GM19324 (cell line): ENCODE data around the gene NR2F2.

Experiments
- ATAC-seq: cut with Tn5 transposase; IDR thresholded peaks from one replicate; pipeline ENCODE4 v1.9.1; 2021; ENCODE audit warnings: mild to moderate bottlenecking, moderate library complexity; ENCODE audit not compliant: unreplicated experiment, low FRiP score

The NR2F2 gene

DNA sequence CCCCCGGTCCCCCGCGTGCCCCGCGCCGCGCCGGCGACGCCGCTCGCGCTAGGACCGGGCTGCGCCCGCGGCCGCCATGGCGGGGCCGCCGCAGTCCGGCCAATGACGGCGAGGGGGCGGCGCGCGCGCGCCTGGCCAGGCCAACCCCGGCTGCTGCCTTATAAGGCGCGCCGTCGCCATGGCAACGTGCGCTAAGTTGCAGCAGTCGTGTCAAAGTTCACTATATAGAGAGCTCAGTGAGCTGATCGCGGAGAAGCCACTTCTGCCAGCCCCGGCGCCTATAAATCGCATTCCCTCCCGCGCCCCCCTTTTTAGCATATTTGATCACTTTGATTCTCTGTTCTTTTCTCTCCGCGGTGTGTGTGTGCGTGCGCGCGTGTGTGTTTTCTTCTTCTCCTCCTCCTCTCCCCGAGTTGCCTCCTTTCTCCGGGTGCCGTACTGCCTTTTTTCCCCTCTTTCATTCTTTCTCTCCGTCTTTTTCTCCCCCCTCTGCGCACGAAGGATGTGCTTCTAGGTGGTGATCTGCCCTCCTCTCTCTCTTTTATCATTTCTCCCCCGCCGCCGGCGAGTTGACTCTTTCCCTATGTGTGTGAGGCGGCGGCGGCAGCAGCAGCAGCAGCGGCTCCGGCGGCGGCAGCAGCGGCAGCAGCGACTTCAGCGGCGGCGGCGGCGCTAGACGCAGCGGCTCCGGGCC lies at the start of gene NR2F2:
Gene NR2F2 (plus strand): TSS at position 251 of the 694 bp plus-strand sequence. CDS start 1,406 bp downstream, outside the sequence.
- ATAC-seq, result peak; percentile 96

DNA sequence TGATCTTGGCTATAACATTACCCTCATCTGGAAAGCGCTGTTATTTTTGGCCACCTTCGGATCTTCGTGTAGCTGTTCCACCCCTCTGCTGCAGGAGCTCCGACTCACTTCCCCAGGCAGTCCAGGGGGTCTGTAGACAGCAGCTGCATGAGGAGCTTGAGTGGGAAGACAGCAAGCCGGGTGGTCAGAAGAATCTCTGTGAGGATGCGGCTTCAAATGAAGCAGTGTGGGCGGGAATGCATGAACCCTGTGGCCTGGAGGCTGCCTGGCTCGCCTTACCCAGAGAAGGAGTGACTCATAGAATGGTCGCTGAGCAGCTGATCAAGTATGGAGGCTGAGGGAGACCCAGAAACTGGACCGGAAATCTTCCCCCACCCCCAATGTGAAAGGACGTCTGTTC lies 45.2 kb upstream of the NR2F2 start:
- ATAC-seq, result no peak

DNA sequence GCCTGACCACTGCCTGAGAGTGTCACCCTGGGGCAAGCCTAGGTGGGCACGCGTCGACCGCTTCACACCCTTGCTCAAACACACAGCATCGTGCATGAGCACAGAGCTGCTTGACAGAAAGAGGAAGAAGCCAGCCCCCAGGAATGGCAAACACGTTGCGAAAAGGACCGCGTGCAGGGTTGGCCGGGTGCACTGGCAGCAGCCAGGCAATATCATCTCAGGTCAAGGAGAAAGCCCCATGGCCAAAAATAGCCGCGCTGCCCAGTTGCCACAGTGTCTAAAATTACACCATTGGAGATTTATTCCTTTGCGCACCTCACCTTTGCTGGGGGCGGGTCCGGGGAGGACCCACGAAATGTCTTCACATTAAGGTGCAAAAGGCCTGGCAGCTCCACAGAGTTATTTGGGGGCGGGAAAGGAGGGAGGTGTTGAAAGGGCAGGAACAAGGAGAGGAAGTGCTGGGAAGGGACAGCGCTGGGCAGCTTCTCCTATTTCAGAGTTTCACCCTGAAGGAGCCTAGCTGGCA lies 44.7 kb upstream of the NR2F2 start:
- ATAC-seq, result no peak

DNA sequence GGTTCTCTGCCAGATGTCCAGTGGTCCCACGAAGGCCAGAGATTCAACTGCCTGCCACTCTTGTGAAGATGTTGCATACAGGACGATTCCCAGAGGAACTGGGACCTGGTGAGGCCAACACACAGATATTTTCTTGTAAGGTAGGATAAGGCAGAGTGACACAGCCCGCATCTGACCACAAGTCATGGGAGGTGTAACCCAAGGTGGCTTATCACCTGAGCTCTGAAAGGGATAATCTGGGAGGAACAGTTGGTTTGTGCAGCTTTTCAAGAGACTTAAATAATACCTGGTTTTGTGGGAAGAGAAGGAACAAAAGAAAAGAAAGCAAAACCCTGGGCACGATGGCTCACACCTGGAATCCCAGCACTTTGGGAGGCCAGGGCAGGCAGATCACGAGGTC lies 39.8 kb upstream of the NR2F2 start:
- no peak for ATAC-seq

DNA sequence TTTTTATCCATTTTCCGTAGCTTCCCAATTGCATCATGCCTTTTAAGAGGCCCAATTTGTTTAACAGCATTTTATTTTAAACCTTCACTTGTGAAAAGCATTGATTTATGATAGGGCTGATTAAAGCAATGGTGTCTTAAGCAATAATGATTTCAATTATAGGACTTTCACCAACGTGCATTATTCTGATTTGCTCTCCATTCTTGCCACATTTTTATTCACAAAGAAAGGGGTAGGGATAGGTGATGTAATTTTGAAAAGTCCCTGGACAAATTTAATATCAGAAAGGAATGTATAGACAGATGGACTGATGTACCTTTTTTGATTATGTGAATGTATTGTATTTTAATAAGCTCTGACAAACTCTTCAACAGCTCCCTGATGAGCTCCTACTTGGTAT lies 37.9 kb upstream of the NR2F2 start:
- ATAC-seq, result no peak

DNA sequence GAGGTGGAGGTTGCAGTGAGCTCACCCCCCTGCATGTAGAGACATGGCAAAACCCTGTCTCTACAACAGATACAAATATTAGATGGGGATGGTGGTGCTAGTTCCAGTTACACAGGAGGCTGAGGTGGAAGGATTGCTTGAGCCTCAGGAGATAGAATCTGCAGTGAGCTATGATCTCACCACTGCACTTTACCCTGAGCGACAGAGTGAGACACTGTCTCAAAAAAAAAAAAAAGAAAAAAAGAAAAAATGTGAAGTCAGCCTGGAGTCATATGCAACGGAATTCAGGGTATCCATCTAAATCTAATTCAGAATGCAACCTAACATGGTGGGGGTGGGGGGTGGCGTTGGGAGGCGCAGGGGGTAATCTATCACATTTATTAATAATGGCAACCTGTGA lies 37.1 kb upstream of the NR2F2 start:
- no peak for ATAC-seq

DNA sequence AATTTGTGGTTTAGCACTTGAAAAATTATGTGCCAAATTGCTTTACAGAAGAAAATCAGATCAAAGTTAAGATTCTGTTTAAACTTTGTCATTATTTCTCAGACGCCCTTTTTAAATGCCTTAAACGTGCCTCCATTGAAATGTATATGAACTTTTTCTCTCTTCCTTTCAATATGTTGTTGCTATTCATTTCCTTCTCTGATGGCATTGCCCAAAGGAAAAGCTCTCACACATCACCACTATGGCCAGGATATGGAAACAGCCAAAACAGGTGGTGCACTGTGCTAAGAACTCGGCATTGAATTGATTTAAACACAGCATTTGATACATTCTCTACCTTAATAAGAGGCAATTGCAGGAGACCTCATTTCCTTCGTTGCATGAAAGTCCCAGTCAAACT lies 35.7 kb upstream of the NR2F2 start:
- no peak for ATAC-seq

DNA sequence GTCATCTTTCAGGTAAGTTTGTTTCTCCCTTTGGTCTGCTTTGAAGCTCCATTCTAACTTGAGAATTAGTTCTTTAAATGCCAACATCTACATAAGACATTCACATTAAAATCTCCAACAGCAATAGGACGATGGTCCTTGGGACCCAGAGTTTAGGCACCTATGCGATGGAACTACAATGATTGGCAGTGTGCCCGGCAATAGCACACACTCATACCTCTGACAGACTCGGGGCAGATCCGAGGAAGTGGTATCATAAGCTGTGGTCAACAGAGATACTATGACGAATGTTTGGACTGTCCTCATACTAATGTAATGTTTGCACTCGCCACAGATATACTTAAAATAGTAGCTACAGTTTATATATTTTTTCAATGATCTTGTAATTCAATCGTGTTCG lies 34.2 kb upstream of the NR2F2 start:
- ATAC-seq, result no peak

DNA sequence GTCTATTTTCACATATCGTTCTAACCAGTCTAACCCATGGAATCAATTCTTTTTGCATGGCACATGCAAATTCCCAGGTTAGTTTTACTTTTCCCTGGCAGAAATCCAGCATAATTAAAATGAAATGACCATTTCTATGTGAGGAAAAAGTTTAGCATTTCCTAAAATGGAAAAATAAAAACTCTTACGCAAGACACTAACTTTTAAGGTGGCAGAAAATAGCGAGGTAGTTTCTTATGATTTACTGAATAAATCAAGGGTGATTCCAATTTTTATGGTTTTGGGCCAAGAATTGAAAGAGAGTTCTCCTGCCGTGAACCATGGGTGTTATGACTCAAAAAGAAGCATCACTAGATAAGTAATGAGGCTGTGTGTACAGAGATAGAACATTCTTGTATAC lies 32.7 kb upstream of the NR2F2 start:
- no peak for ATAC-seq

DNA sequence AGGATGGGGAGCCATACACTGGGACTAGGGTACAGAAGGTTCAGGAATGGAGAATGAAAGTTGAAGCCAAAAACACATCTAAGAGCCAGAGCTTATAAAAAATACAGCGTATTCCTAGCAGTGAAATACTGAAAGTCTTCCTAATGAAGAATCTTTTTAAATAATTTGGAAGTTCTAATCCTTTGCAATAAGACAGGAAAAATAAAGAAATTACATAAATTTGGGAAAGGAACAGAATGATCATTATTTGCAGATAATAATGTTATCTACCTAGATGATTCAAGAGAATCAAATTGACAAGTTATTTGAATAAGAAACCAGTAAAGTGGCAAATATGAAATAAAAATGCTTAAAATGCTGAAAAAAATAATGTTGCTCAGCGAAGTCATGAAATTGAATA lies 32.3 kb upstream of the NR2F2 start:
- no peak for ATAC-seq

DNA sequence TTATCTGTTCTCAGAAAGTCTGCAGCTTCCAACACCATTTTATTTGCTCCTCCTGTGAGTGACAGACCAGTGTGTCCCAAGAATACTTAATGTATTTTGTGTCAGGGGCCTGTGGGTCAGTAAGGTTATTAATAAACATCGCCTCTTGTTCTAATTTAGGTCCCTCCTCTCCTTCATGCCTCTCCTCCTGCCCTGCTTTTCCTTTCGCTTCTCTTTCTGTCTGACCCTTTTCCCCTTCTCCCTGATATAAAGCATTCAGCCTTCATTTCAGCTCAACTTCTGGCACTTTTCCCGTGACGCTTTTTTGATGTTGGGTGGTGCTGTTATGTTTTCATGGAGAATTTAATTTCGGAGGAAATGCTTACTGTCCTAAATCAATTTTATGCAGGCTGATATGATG lies 29.7 kb upstream of the NR2F2 start:
- ATAC-seq, result no peak

DNA sequence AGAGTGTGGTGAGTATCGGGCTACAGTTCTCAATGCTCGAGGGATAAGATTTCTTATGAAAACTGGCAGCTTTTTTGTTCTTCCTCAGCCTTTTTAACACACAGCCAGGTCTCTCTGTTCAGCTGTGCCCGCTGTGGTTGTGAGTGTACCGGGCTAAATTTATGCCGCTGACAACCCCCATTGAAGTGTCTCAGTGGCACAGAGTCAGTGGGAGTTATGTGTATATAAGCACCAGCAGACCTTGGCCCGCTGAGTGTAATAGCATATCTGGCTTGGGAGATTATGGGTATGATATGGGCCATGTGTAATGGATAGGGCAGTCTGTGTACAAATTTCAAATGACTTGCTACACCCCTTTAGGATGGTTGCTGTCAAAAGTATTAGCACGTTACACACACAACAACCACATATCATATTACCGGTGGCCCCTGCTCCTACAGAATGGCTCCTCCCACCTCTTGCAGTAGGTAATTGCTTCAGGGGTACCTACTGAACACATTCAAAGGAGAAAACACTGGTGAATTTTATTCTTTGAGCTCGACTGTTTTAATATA lies 26.9 kb upstream of the NR2F2 start:
- ATAC-seq, result no peak

DNA sequence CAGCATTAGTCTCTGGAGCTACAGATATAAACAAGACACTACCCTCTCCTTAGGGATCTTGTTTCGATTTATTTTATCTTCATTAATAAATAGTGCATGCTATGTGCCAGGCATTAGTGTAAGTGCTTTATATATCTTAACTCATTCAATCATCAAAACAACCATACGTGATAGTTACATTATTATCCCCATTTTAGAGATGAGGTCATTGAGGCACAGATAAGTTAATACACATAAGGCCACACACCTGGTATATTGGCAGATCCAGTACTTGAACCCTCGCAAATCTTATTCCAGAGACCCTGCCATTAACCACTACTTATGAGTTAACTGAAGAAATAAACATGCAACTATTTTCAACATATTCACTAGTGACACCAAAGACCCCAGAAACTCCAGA lies 25.7 kb upstream of the NR2F2 start:
- ATAC-seq, result no peak

DNA sequence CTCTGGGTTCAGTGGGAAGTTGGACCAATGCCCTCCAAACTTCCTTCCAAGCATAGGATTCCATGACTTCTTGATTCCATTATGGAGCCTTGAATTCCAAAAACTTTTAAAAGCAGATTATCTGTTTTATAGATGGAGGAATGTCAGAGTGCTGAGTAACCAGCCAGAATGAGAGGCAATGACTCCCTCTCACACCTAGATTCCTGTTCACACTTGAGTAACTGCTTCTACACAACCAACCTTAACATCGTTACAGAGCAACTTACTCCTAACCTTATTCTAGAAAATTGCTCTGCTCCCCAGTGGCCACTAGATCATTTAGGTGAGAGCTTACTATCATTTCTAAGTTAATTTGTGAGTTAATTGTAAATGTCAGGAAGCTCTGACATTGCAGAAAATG lies 24.2 kb upstream of the NR2F2 start:
- ATAC-seq, result no peak

DNA sequence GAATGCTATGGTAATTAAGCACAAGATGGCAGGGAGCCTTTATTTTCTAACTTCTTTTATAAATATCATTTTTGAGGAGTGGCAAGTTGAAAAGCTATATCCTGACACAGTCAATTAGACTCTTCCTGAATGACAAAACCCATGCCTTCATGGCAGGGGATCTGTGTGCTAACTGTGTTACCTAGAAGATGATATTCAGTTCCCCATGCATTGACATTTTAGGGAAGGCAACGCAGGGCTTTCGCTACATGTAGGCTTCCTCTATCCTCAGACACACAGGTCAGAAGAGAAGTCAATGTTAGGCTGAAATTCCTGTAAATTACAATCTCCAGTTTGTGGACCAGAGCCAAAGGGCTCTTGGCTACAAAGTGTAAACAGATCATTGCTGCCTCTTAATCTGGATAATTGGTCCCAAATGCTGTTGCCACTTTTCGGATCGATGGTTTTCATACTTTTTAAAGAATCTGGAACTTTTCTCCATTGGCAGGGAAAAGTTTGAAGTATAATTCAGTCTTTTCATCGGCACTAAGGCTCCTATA lies 22.6 kb upstream of the NR2F2 start:
- no peak for ATAC-seq

DNA sequence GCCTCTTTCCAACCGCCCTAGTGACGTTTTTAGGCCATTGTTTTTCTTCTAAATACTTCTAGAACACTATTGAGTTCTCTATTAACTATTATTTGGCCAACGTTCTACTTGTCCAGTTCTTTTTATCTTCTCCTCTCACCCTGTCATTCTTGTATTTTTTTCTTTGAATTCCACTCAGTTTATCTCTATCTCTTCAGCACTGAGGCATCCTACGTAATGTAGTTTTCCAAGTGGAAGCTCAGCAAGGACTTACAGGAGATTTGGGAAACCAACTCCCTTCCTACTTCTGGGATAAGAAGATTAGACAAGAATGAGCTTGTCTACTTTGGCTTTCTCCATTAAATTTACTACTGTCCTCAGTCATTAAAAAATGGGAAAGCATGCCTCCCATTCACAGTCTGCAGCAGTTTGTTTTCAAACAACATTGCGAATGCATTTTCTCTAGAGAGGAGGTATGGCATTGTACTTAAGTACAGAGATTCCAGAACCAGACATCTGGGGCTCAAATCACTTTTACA lies 21.3 kb upstream of the NR2F2 start:
- no peak for ATAC-seq

DNA sequence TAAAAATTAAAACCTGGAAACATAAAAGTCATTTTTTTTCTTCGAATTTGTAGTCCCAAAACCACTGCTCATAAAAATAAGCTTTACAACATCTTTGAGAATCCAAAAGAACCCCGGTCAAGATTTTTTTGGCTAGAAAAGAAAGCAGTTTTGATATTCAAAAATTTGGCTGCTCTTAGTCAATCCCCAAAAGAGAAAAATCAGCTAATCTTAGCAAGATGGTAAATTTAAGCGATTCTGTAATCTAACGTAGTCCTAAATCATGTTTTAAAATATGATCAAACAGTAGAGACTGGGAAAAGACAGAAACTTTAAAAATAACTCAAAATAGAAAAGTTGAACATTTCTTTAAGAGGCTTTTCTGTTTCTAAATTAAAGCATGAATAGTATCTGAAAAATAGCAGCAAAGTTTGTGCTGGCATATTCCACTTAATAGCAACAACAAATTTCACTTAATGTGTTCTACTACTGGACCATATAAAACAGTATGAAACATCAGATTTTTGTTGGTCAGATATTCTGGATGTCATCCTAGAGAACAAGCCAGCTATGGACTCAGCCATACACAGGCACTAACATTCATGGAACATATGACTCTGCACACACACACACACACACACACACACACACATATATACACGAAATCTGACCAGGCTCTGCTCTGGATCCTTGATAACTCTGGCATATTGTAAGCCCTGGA lies 19.1 kb upstream of the NR2F2 start:
- ATAC-seq, result no peak

DNA sequence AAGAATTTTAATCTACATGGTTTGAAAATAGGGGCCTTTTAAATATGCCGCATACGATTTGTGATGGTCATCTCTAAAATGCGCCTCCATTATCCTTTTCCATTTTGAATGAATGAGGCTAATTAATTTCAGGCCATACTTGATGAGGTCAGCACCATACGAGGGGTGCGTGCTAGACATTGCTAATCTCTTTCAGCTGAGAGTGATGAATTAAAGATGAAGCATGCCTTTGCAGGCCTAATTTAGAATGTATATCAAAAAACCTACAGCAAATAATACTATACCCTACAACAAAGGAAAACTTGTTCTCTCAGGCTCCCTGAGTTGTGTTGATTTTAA lies 18.6 kb upstream of the NR2F2 start:
- ATAC-seq, result no peak

DNA sequence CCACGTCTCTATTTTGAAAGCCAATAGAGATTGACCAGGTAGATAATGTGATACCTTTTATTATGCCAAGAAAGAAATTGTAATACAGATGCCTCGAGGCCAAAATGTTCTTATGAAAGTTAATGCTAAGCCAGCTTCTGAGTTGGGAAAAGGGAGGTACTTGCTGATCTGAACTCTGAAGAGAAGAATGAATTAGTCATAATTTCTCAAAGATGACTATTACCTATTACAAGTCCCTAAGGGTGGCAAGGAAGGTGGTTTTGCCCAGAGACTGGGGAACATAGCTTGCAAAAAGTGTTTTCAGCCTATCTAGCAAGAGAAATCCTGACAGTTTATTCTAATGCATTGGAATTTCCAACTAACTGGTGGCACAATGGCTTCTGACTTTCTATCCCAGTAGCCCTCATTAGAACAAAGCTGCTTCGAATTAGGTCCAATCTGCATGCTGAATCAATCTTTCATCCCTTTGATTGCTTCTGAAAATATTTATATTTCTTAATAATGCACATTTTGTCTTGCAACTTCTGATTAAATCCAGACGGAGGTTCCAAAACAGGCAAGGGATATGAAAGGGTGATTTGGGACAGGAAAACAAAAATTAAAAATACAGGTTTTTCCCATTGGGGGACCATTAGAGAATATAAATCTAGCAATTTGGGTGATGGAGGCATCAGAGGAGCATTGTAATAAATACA lies 17.7 kb upstream of the NR2F2 start:
- no peak for ATAC-seq

DNA sequence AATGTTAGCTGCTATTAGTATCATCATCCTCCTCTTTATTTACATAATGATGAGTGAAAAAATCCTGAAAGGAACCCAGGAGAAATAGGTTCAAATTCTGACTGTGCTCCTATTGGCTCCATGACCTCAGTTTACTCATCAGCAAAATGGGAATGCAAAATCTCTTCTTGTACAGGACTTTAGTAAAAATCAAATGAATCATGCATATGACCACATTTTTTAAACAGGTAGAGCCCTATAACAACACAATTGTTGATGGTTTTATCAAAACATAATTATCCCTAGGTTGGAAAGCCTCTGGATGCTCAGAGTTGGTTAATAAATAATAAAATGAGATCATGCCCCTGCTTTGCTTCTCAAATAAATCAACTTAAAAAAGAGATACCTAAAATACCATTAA lies 16.0 kb upstream of the NR2F2 start:
- no peak for ATAC-seq

DNA sequence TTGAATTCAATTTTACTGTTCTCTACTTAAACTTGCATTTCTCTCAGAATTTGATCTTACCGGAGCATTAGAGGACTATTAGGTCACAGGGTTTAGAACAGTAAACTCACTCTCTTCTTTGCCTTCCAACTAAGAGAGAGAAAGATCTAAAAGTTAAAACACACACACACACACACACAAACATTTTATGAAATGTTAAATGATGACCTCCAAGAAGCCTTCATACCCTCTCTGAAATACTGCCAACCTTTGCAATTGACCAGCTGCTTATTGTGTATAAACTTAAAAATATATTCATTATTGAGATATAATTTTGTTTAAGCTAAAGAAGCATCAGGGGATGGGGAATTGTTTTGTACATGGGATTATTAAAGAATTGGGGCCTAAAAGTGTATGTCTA lies 15.5 kb upstream of the NR2F2 start:
- ATAC-seq, result no peak
